ENCODE data around the gene KIF5C. TPM values are rescaled to one million over a fixed set of nuclear protein-coding genes. Genes with fewer than 3 reads are reported as not detected.
"Not testable (repeated sequence)": the region's sequence is repeated elsewhere in the genome, so short reads cannot be mapped to it uniquely, and the experiment has no call there.

Gene KIF5C
- polyA plus RNA-seq (ENCODE audit: insufficient read length in 4 of 4): 1 to 10 TPM; 2.9 to 7.1 (median 4.4) TPM

- peak; percentile 57 to 82 (median 69) for DNase-seq (ENCODE audit: low read depth in 4 of 4, low spot score in 3 of 4)
These were observed at the start of gene KIF5C for GRCh38 chr2:148874868-148875341. TSS of gene KIF5C (plus strand) at chr2:148875227. CDS start at chr2:148875618, 391 bp downstream.

- DNase-seq (ENCODE audit: low read depth in 4 of 4, low spot score in 3 of 4): no peak
These were observed 48.2 kb upstream of the KIF5C start for GRCh38 chr2:148826791-148827190.

DNA sequence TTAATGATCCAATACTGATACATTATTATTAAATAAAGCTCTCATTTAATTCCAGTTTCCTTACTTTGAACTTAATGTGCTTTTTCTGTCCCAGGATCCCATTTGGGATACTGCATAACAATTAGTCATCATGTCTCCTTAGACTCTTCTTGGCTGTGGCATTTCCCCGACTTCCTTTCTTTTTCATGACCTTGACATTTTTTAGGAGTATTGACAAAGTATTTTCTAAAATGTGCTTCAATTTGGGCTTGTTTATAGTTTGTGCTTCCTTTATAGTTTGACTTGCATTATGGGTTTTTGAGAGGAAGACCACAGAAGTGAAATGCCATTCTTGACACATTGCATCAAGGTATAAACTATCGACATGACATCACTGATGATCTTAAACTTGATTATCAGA is 46.1 kb upstream of the KIF5C start:
- DNase-seq (ENCODE audit: low read depth in 4 of 4, low spot score in 3 of 4): no peak

DNA sequence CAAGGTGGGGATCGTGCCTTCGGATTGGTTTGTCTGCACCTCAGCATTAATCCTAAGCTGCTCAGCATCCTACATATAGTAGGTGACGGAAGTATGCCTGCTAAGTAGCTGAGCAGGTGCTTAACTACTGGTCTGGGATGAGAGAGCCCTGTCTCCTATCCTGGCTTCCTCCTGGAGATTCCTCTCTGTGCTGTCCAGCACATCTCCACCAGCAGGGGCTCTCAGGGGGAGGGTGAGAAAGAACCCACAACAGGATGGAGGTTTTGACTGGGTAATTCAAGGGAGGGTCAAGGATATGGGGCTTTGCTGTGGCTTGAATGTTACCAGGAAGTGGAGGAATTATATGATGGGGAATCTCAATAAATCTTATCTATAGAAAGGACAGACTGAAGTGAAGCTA is 45.4 kb upstream of the KIF5C start:
- no peak for DNase-seq (ENCODE audit: low read depth in 4 of 4, low spot score in 3 of 4)

GRCh38 chr2:148832637-148833036 is 42.4 kb upstream of the KIF5C start:
- no peak for DNase-seq (ENCODE audit: low read depth in 4 of 4, low spot score in 3 of 4)

DNA sequence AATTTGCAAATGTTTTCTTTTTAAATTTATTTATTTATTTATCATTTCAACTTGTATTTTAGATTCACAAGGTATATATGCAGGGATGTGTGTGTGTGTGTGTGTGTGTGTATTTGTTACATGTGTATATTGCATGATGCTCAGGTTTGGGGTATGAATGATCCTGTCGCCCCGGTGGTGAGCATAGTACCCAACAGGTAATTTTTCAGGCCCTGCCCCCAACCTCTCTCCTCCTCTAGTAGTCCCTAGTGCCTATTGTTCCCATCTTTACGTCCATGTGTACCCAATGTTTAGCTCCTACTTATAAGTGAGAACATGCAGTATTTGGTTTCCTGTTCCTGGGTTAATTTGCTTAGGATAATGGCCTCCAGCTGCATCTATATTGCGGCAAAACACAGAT is 33.0 kb upstream of the KIF5C start:
- DNase-seq (ENCODE audit: low read depth in 4 of 4, low spot score in 3 of 4): no peak

GRCh38 chr2:148848146-148848545 is 26.9 kb upstream of the KIF5C start:
- no peak for DNase-seq (ENCODE audit: low read depth in 4 of 4, low spot score in 3 of 4)

- DNase-seq (ENCODE audit: low read depth in 4 of 4, low spot score in 3 of 4): no peak
These were observed 21.6 kb upstream of the KIF5C start for GRCh38 chr2:148853458-148853857.

DNA sequence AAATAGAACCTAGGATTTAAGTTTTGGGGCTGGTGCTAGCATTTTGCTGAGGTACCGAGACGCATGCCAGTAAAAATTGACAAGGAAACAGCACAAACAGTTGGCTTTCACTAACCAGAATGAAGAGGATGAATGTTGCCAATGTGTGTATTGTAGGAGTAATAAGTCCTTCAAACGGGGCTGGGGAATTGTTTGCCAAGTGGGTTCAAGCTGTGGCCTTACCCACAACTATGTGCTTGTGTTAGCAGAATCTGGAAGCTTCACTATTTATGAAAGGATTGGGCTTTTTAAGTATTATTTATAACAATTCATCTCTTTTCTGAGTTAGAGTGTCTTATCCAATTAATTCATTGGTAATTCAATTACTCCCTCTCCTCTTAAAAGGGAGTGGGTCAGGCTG is 15.0 kb upstream of the KIF5C start:
- no peak for DNase-seq (ENCODE audit: low read depth in 4 of 4, low spot score in 3 of 4)

DNA sequence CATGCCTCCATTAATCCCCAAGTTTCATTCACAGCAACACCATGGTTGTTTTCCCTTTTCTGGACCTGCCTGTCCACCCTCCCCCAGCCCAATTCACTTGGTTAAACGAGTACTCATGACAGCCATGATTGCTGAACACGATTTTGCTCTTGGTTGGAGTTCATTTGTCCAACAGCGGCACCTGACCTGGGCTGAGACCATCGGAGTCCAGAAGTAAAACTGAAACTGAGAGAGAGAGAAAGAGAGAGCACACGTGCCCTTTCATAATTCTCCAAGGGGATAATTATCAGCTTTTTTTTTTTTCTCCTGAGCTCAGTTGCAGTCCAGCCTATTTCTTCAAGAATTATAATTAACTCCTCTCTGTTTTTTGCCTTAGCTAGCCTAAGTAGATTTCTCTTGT is 13.7 kb upstream of the KIF5C start:
- no peak for DNase-seq (ENCODE audit: low read depth in 4 of 4, low spot score in 3 of 4)

- DNase-seq (ENCODE audit: low read depth in 4 of 4, low spot score in 3 of 4): not testable (repeated sequence)
These were observed 12.5 kb upstream of the KIF5C start for GRCh38 chr2:148862478-148862877.

DNA sequence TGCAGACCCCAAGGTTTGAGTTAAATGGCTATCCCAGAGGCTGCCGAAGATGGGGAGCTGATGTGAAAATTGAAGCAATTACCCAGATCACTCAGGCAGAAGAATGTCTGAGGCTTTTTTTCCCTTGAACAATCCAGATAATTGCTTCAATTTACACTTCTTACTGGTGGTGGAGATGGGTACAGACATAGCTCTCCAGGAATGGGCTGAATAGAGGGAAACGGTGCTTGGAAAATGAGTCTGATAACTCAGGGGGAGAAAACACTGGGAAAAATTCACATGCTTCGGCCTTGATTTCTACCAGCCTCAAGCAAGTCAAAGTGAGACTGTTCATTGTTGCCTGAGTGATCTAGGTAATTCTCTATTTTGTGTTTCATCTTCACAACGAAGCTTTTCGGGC is 9.5 kb upstream of the KIF5C start:
- no peak for DNase-seq (ENCODE audit: low read depth in 4 of 4, low spot score in 3 of 4)

GRCh38 chr2:148866091-148866490 is 8.9 kb upstream of the KIF5C start:
- no peak for DNase-seq (ENCODE audit: low read depth in 4 of 4, low spot score in 3 of 4)

- no peak for DNase-seq (ENCODE audit: low read depth in 4 of 4, low spot score in 3 of 4)
These were observed 7.8 kb upstream of the KIF5C start for GRCh38 chr2:148867079-148867769.

DNA sequence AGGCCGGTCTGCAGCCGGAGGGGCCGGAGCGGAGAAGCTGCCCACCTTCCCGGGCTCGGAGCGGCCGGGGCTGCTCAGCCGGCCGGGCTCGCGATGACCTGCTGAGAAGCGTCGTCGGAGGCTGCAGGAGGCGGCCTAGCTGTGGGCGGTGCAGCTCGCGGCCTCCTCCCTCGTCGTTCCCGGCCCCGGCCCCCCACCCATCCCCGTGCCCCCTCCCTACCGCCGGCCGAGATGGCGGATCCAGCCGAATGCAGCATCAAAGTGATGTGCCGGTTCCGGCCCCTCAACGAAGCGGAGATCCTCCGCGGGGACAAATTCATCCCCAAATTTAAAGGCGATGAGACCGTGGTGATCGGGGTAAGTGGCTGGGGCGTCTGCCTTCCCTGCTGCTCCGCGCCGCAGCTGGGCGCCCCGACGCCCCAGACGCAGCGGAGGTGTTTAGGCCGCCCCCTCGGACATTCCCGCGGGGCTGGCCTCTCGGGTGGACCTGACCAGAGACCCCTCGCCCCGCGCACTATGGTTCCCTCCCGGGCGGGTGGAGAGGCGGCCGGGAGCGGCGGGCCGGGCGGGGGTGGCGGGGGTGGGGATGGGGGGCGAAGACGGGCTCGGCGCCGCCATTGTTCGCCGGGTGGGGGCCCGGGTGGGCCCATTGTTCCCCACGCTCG is 492 bp downstream of the KIF5C start:
- no peak for DNase-seq (ENCODE audit: low read depth in 4 of 4, low spot score in 3 of 4)

DNA sequence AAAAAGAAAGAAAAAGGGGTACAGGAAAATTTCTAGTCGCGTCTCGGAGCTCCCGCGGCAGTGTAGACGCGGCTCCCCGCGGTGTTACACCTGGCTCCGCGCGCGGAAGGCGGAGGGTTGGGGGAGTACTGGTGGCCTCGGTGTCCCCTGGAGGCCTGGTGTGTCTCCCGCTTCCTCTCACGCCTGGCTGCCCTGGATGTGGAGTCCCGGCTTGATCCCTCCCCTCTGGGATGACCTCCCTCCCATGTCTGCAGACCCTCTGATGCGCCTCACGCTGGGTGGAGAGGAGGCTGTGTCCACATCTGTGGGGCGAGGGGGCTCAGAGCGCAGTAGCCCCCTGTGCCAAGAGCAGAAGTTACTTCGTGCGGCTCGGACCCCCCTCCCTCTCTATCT is 1.2 kb downstream of the KIF5C start:
- no peak for DNase-seq (ENCODE audit: low read depth in 4 of 4, low spot score in 3 of 4)

- DNase-seq (ENCODE audit: low read depth in 4 of 4, low spot score in 3 of 4): no peak
These were observed 1.8 kb downstream of the KIF5C start for GRCh38 chr2:148876595-148877402.

- no peak for DNase-seq (ENCODE audit: low read depth in 4 of 4, low spot score in 3 of 4)
These were observed 2.3 kb downstream of the KIF5C start for GRCh38 chr2:148877403-148877740.

DNA sequence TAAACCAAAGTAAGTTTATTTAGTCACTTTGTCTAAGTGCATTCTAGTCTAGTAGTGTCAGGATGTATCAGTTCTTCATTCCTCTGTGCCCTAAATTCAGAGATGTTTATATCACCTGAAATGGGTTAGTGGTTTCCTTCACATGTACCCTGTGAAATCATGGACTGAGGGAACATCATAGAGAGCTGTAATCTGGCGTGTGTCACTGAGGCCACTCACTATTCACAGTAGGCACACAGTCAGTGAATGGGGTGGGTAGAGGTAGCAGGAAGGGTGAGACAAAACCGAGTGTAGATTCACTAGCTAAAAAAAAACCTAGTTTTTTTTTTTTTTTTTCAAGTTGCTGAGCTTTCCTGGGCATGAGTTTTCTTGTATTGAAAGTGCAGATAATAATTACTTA is 5.6 kb downstream of the KIF5C start:
- DNase-seq (ENCODE audit: low read depth in 4 of 4, low spot score in 3 of 4): no peak

DNA sequence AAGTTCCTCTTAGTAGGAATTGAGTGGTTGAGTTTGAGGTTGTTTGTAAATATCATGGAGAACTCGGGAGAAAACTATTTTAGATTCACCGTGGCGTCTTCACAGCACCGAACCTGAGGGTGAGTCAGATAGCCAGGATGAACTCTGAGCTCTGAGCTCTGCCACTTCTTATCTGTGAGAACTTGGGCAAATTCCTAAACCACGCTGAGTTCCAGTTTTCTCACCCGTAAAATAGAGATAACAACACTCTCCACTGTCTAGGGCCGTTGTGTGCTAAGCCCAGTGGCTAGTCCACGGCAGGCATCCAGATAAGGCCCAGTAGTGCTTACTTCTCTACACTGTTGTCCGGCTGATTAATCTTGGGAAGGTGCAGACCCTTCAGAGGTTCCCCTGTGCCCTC is 7.0 kb downstream of the KIF5C start:
- no peak for DNase-seq (ENCODE audit: low read depth in 4 of 4, low spot score in 3 of 4)

DNA sequence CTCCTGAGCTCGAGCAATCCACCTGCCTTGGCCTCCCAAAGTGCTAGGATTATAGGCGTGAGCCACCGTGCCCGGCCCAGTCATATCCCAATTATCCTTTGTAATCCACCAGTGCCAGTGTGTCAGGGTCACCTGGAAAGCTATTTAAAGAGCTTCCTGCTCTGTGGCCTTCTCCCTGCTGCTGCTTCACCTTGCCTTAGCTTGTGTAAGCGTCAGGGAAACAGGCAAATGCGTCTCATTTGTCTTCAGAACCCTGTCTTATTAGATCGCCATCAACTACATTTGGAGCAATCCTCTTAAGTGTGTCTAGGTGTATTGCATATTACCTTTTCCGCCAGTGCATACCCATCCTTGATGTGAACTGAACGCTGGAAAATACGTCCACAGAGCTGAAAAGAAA is 10.2 kb downstream of the KIF5C start:
- DNase-seq (ENCODE audit: low read depth in 4 of 4, low spot score in 3 of 4): no peak

DNA sequence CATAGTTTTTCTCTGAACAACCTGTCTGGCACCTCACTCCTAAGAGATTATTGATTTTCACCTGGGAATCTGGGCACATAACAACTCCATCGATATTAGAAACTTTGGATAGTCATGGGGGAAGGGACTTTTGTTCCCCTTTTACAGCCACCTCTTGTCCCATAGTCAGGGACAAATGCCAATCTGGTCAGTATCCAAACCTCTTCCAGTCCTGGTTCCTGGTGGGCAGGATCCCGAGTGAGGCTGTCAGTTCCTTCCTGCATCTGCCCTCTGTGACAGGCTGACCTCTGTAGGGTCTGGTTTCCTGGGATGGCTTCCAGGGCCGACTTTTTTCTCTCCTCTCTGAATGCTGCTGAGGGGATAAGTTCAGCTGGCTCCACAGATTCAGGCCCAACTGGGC is 11.0 kb downstream of the KIF5C start:
- no peak for DNase-seq (ENCODE audit: low read depth in 4 of 4, low spot score in 3 of 4)

All from left renal pelvis (tissue), 4 donors.